PFSK-1 (cell line): Measurements from ENCODE around the gene KRTAP10-8.

Experiments
- FOXP2 ChIP-seq: optimal IDR thresholded peaks from 2 replicates; pipeline ENCODE3; 2011; ENCODE audit warnings: borderline replicate concordance, control low read depth, inconsistent platforms; ENCODE audit not compliant: insufficient read depth; ENCODE audit errors: extremely low read length, extremely low read depth
- POLR2AphosphoS5 ChIP-seq: IDR thresholded peaks from 2 replicates; pipeline ENCODE4 v1.6.1; 2012; ENCODE audit warnings: low read depth, mild to moderate bottlenecking, control low read depth, low read length, moderate library complexity
- REST ChIP-seq, 2 experiments: IDR thresholded peaks; 2 replicates each; pipeline versions ENCODE4 v1.6.1 to v1.8.0; 2011 to 2012; ENCODE audit warnings: low read depth in 2 of 2, low read length in 2 of 2, control low read depth in 1 of 2, inconsistent platforms in 1 of 2, mild to moderate bottlenecking in 1 of 2, moderate library complexity in 1 of 2; ENCODE audit not compliant: insufficient read depth in 1 of 2
- SIN3A ChIP-seq: IDR thresholded peaks from 2 replicates; pipeline ENCODE4 v1.6.1; 2012; ENCODE audit warnings: mild to moderate bottlenecking, low read length, moderate library complexity, borderline replicate concordance; ENCODE audit not compliant: insufficient read depth
- TAF1 ChIP-seq: IDR thresholded peaks from 2 replicates; pipeline ENCODE4 v1.6.1; 2012; ENCODE audit warnings: low read length, control low read depth, borderline replicate concordance; ENCODE audit not compliant: insufficient read depth

The KRTAP10-8 gene

DNA sequence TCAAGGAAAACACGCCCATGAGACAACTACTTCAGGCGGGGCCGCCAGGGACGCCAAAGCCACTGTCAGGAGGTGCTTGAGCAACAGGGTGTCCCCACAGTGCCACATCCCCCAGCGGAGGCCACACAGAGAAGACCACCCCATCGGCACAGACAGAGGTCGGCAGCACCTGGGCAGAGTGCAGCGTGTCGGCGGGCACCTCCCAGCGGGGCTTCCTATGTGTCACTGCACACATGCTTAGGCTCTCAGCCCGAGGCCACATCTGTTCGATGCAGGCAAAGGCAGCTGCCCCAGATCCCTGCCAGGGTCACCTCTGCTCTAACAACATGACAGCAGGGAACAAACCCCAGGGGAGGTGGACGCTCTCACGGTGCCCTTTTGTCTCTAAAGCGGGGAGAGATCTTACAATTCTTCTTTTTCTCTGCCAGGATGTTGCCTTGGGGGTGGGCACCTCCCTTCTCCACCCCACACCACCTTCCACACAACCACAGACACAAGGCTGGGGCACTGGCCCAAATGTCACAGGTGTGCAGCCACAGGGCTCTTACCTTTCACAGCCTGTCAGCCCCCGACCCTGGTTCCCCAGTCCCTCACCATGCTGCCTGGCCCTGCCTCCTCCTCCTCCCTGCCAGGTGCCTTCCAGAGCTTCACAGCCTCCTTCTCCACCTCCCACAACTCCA, 4.2 kb downstream of the KRTAP10-8 start:
- TF ChIP-seq TAF1 (no peak), SIN3A (no peak), POLR2AphosphoS5 (no peak), REST (IDR thresholded peaks at IDR 0.05; ENCODE audit: insufficient read depth in 1 of 2, low read depth in 2 of 2, low read length in 2 of 2) (no peak), FOXP2 (no peak)

DNA sequence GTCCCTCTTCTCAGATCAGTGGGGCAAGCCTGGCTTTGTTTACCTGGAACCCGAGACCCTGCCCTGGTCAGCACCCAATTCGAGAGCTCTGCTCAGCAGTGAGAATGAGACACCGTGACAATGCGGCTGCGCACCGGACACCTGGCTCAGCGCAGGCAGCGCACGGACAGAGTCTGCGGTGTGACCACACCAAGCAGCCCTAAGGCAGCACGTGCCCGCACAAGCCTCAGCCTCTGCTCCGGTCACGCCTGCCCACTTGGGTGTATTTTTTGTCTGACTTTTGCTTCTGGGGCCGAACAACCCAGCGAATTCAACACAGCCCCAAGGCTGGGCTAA, 4.7 kb downstream of the KRTAP10-8 start:
- TF ChIP-seq REST (IDR thresholded peaks at IDR 0.05; ENCODE audit: insufficient read depth in 1 of 2, low read depth in 2 of 2, low read length in 2 of 2) (no peak), FOXP2 (no peak), TAF1 (no peak), SIN3A (no peak), POLR2AphosphoS5 (no peak)

GRCh38 chr21:44617071-44617501, 5.2 kb downstream of the KRTAP10-8 start:
- no peak for TF ChIP-seq SIN3A

GRCh38 chr21:44618504-44618903, 6.6 kb downstream of the KRTAP10-8 start:
- TF ChIP-seq TAF1 (no peak), REST (IDR thresholded peaks at IDR 0.05; ENCODE audit: insufficient read depth in 1 of 2, low read depth in 2 of 2, low read length in 2 of 2) (no peak), FOXP2 (no peak), POLR2AphosphoS5 (no peak), SIN3A (no peak)

DNA sequence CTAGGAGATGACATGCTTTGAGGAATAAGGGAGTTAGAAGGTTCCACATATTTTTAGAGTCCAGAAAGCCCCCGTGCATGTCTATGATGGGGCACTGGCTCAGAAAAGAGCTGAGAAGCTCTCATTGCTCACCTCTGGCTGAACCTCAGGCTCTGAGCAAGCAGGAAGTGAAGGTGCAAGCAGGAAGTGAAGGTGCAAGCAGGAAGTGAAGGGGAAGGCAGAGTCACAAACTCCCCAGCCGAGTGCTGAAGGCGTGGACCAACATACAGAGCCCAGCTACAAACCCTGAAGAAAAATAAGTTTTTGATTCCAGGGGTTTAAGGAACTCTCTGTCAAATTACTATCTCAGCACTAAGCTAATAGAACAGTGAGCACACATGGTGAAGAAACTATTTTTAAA, 7.0 kb downstream of the KRTAP10-8 start:
- TF ChIP-seq REST (IDR thresholded peaks at IDR 0.05; ENCODE audit: insufficient read depth in 1 of 2, low read depth in 2 of 2, low read length in 2 of 2) (no peak), SIN3A (no peak), FOXP2 (no peak), TAF1 (no peak), POLR2AphosphoS5 (no peak)
